Neural progenitor cell (in vitro differentiated cells): Measurements from ENCODE around the gene ATXN1.

Experiments
- CTCF ChIP-seq: fragments of 200-600 bp; sonication (generic); IDR thresholded peaks from 2 replicates; pipeline ENCODE4 v1.5.1; 2017; ENCODE audit warnings: antibody characterized with exemption, mild to moderate bottlenecking
- EZH2 ChIP-seq: fragments of 200-600 bp; sonication (generic); IDR thresholded peaks from 2 replicates; pipeline ENCODE4 v1.6.1; 2017; ENCODE audit warnings: antibody characterized with exemption, mild to moderate bottlenecking, moderate library complexity
- EZH2phosphoT487 ChIP-seq: fragments of 200-600 bp; sonication (generic); IDR thresholded peaks from 2 replicates; pipeline ENCODE4 v1.6.1; 2017; ENCODE audit warnings: antibody characterized with exemption

DNA sequence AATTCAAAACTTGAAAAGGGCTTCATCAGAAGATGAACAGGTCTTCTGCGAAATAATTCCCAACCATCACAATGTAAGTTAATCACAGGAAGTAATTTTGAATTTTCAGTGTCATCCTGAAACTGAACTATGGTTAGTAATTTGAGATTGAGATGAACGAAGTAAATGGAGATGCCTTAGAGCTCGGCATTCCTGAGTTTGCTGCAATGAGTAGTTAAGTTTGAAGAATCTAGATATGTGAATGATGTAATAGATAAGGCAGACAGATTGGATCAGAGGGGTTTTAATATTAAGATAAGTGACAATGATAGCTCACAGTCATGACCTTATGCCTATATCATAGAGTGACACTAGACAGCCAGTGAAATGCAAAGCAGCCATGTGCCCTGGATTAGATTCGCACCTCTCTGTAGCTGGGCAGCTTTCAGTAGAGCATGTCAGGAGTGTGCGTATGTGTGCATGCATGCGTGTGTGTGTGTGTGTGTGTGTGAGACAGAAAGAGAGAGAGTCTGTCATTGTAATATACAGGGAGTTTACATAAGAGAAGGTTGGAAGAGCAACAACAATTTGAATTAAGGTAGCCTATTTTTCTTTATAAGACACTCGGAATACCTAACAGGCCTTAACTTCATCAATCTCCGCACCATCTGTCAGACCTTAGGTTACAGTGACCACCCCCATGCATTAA lies 289.9 kb downstream of the ATXN1 start:
- TF ChIP-seq CTCF (no peak), EZH2 (no peak), EZH2phosphoT487 (no peak)
